AG10803 (cell line): Measurements from ENCODE around the gene ZNF775.

ENCODE experiments used
- DNase-seq: peaks from one replicate; pipeline ENCODE4 v3.0.0; 2010; ENCODE audit warnings: low read depth
- H3K4me3 ChIP-seq: 2 replicates; pipeline ENCODE4 v1.5.1; 2011; ENCODE audit warnings: mild to moderate bottlenecking, low read length, control low read depth
- CTCF ChIP-seq: conservative IDR thresholded peaks from 2 replicates; pipeline ENCODE4 v1.5.1; 2011; ENCODE audit warnings: mild to moderate bottlenecking, low read length, control low read depth, inconsistent platforms

ZNF775 gene

GRCh38 chr7:150378853-150379440, at the start of gene ZNF775:
Gene ZNF775 (plus strand): TSS chr7:150379330. CDS start chr7:150388471, 9,141 bp downstream.
- TF ChIP-seq CTCF = no peak
- peak; percentile 94 for DNase-seq
- H3K4me3 ChIP-seq = peak within 1 kb of the TSS; percentile 85

GRCh38 chr7:150329331-150330120, 49.6 kb upstream of the ZNF775 start:
- no peak overlapping the region for H3K4me3 ChIP-seq
- TF ChIP-seq CTCF = no peak
- no peak for DNase-seq

- no peak for TF ChIP-seq CTCF
- no peak overlapping the region for H3K4me3 ChIP-seq
- DNase-seq = no peak
These were observed 48.8 kb upstream of the ZNF775 start for GRCh38 chr7:150330211-150330885.

GRCh38 chr7:150332852-150333635, 46.1 kb upstream of the ZNF775 start:
- DNase-seq = no peak
- H3K4me3 ChIP-seq = no peak overlapping the region
- no peak for TF ChIP-seq CTCF

- no peak overlapping the region for H3K4me3 ChIP-seq
- no peak for TF ChIP-seq CTCF
- no peak for DNase-seq
These were observed 45.5 kb upstream of the ZNF775 start for GRCh38 chr7:150333659-150334058.

- no peak for TF ChIP-seq CTCF
- no peak overlapping the region for H3K4me3 ChIP-seq
- DNase-seq = no peak
These were observed 45.0 kb upstream of the ZNF775 start for GRCh38 chr7:150334108-150334507.
